GM21528 (cell line): Measurements from ENCODE around the gene REEP6.

Experiments used
- ATAC-seq: cut with Tn5 transposase; IDR thresholded peaks from one replicate; pipeline ENCODE4 v1.9.1; 2021; ENCODE audit warnings: mild to moderate bottlenecking, moderate library complexity; ENCODE audit not compliant: unreplicated experiment, low FRiP score

REEP6 gene

GRCh38 chr19:1456121-1456900 lies 34.7 kb upstream of the REEP6 start:
- no peak for ATAC-seq

DNA sequence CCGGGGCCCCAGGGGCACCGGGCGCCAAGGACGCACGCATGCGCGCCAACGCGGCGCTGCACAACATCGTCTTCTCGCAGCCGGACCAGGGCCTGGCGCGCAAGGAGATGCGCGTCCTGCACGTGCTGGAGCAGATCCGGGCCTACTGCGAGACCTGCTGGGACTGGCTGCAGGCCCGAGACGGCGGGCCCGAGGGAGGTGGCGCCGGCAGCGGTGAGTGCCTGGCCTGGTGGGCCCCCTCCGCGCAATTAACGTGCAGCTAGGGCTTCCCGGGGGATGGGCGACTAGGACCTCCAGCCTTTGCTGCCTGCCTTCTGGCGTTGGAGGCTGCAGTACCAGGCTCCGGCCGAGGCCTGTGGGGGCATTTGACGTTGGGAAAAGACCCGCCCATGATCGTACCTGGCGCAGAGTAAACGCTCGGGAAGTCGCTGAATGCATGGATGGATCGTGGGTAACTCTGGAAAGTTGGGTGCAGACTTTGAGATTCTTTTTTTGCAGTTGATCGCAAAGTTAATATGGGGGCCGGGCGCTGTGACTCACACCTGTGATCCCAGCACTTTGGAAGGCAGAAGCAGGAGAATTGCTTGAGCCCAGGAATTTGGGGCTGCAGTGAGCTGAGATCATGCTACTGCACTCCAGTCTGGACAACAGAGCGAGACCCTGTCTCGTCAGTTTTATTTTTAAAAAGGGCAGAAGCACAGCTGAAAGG lies 33.8 kb upstream of the REEP6 start:
- no peak for ATAC-seq

GRCh38 chr19:1457892-1458291 lies 33.1 kb upstream of the REEP6 start:
- no peak for ATAC-seq

DNA sequence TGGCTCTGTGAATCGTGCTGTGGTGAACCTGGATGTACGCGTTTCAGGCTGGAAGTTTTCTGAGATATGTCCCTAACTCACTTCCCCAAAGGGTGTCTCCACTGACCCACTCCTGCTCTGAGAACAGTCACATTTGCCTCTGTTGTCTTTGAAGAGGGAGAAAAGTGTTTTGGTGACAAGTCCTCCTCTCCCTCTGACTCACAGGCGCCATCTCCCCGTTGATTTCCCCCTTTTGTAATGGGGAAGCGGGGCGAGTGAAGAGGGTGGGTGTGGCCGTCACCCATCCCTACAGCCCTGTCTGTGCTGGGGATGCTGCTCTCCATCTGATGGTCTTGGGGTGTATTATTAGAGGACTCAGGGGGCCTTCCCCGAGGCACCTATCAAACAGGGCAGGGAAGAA lies 31.5 kb upstream of the REEP6 start:
- ATAC-seq: no peak

GRCh38 chr19:1460033-1460995 lies 30.7 kb upstream of the REEP6 start:
- ATAC-seq: no peak

- no peak for ATAC-seq
Observed at GRCh38 chr19:1461862-1462261, 29.1 kb upstream of the REEP6 start.

DNA sequence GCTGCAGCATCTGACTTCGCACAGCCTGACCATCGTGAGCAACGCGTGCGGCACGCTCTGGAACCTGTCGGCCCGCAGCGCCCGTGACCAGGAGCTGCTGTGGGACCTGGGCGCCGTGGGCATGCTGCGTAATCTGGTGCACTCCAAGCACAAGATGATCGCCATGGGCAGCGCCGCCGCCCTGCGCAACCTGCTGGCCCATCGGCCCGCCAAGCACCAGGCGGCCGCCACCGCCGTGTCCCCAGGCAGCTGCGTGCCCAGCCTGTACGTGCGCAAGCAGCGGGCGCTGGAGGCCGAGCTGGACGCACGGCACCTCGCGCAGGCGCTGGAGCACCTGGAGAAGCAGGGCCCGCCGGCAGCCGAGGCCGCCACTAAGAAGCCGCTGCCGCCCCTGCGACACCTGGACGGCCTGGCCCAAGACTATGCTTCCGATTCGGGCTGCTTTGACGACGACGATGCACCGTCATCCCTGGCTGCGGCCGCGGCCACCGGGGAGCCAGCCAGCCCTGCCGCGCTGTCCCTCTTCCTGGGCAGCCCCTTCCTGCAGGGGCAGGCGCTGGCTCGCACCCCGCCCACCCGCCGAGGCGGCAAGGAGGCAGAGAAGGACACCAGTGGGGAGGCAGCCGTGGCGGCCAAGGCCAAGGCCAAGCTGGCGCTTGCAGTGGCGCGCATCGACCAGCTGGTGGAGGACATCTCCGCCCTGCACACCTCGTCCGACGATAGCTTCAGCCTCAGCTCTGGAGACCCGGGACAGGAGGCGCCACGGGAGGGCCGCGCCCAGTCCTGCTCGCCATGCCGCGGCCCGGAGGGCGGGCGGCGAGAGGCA lies 25.6 kb upstream of the REEP6 start:
- ATAC-seq: no peak

- ATAC-seq: no peak
Observed at GRCh38 chr19:1466018-1466460, 24.9 kb upstream of the REEP6 start.

GRCh38 chr19:1466461-1467214 lies 24.3 kb upstream of the REEP6 start:
- no peak for ATAC-seq

DNA sequence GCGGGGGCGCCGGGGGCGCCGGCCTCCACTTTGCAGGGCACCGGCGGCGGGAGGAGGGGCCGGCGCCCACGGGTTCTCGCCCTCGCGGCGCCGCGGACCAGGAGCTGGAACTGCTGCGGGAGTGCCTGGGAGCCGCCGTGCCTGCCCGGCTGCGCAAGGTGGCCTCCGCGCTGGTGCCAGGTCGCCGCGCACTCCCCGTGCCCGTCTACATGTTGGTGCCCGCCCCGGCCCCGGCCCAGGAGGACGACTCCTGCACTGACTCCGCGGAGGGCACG lies 23.8 kb upstream of the REEP6 start:
- ATAC-seq: no peak

GRCh38 chr19:1467490-1468273 lies 23.3 kb upstream of the REEP6 start:
- no peak for ATAC-seq

DNA sequence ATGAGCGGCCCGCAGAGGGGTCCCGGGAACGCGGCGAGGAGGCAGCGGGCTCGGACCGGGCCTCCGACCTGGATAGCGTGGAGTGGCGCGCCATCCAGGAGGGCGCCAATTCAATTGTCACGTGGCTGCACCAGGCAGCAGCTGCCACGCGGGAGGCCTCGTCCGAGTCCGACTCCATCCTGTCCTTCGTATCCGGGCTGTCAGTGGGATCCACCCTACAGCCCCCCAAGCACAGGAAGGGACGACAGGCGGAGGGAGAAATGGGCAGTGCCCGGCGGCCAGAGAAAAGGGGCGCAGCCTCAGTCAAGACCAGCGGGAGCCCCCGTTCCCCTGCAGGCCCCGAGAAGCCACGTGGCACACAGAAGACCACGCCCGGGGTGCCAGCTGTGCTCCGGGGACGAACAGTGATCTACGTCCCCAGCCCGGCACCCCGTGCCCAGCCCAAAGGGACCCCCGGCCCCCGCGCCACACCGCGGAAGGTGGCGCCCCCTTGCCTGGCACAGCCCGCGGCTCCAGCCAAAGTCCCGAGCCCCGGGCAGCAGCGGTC lies 22.6 kb upstream of the REEP6 start:
- no peak for ATAC-seq

- no peak for ATAC-seq
Observed at GRCh38 chr19:1468821-1469254, 22.1 kb upstream of the REEP6 start.

- no peak for ATAC-seq
Observed at GRCh38 chr19:1469255-1470054, 21.5 kb upstream of the REEP6 start.

DNA sequence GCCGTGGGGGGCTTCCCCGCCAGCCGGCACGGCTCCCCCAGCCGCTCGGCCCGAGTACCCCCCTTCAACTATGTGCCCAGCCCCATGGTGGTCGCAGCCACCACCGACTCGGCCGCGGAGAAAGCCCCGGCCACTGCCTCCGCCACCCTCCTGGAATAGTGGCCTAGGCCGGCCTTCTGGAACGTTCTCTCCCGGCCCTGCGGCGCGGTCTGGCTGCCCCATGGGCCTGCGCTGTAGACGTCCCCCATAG lies 21.0 kb upstream of the REEP6 start:
- ATAC-seq: no peak

DNA sequence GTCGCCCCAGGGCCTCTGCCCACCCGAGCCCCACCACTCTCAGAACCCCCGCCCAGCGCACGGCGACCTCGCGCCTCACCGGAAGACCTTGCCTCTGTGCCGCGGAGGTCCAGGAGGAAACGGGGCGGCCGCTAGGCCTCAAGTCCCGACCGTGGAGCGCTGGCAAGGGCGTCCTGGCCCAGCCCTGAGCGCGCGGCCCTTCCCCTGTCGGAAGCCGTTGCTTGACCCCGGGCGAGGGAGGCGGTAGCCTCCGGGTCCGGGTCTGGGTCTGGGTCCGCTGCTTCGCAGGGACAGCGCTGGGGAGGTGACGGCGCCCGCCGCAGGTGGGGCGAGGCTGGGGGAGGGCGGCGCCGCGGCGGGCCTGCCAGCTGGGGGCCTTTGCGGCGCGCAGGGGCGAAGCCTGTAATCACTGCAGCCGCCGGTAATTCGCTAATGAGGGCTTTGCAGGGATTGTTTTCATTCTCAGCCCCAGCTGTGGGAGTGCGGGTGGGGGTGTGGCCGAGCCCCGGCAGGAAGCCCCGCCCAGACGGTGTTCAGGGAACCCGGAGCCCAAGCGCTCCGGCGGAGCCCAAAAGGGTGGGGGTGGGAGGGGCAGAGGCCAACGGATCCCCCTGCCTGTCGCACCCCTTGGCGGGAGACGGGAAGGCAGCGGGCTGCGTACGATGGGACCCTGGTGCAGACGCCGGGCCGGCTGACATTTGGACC lies 20.5 kb upstream of the REEP6 start:
- ATAC-seq: no peak

DNA sequence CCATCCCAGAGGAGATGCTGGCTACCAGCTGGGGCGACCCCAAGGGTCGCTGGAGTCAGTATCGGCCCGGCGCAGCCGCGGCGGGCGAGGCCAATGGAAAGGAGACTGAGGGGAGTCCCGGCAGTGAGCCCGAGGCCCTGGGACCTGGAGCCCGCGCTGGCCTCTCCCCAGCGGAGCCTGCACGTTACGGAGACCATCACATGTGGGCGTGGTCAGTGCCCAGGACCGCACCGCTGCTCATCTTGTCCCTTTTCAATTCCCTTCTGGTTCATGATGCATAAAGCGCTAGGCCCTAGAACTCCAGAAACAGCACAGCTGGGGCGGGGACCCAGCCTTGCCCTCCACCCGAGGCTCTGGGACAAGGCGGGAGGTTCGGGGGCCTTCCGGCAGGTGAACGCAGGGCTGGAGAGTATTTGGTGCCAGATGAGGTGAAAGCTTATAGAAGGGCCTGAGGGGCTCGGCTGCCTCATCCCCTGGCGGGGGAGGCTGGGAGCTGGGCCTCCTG lies 19.9 kb upstream of the REEP6 start:
- ATAC-seq: no peak
